ENCODE data around the gene NOSIP.

Gene NOSIP

GRCh38 chr19:49595819-49596404 lies 15.6 kb upstream of the NOSIP start:
- in situ Hi-C loops (cut with HindIII; ENCODE audit: low sequenced_read_pairs) = no loop called here

DNA sequence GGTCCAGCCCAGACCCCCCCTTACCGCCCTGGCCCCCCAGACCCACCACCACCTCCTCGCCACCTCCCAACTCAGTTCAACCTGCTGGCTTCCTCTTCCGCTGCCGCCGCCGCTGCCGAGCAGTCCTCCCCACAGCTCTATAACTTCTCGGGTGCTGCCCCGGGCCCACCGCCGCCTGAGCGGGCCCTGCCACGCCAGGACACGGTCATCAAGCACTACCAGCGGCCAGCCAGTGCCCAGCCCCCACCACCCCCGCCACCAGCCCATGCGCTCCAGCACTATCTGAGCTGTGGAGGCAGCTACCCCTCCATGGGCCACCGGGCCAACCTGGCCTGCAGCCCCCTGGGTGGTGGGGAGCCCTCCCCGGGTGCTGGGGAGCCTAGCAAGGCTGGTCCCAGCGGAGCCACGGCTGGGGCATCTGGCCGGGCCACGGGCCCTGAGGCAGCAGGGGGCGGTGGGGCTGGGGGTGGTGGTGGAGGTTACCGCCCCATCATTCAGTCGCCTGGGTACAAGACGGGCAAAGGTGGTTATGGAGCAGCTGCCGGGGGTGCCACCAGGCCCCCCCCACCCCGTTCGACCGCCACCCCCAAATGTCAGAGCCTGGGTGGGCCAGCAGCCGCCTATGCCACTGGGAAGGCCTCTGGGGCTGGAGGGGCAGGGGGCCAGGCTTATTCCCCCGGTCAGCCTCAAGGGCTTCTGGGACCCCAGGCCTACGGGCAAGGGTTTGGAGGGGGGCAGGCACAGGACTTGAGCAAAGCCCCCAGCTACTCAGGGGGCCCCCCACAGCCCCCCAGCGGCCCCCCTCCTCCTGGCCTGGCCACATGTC lies 14.8 kb upstream of the NOSIP start:
- in situ Hi-C loops (cut with HindIII; ENCODE audit: low sequenced_read_pairs) = no loop called here

DNA sequence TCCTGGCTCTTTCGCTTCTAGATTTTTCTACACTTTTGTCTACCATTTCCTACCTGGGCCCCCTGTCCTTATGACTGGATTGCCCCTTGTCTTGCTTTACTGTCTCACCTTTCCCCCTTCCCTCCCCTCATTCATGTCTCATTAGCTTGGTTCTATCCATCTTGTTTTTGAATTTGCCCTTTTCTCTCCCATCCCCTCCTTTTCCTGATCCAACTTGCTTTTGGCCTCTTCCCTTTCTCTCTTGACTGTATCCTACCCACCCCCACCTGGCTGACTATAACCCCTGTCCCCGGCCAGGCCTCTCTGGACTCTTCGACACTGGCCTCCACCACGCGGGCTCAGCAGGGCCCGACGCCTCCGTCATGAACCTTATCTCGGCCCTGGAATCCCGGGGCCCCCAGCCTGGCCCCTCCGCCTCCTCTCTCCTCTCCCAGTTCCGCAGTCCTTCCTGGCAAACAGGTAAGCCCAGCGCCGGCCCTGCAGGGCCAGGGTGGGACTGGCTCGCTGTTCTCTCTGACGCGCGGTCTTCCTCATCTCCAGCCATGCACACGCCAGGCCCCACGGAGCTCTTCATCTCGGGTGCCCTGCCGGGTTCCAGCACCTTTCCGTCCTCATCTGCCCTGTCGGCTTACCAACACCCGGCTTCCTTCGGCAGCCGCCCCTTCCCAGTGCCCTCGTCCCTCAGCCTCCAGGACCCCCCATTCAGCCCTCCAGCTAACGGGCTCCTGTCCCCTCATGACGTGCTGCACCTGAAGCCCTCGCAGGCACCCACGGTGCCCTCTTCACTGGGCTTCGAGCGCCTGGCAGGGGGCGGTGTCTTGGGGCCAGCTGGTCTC lies 14.0 kb upstream of the NOSIP start:
- in situ Hi-C loops (cut with HindIII; ENCODE audit: low sequenced_read_pairs) = no loop called here

DNA sequence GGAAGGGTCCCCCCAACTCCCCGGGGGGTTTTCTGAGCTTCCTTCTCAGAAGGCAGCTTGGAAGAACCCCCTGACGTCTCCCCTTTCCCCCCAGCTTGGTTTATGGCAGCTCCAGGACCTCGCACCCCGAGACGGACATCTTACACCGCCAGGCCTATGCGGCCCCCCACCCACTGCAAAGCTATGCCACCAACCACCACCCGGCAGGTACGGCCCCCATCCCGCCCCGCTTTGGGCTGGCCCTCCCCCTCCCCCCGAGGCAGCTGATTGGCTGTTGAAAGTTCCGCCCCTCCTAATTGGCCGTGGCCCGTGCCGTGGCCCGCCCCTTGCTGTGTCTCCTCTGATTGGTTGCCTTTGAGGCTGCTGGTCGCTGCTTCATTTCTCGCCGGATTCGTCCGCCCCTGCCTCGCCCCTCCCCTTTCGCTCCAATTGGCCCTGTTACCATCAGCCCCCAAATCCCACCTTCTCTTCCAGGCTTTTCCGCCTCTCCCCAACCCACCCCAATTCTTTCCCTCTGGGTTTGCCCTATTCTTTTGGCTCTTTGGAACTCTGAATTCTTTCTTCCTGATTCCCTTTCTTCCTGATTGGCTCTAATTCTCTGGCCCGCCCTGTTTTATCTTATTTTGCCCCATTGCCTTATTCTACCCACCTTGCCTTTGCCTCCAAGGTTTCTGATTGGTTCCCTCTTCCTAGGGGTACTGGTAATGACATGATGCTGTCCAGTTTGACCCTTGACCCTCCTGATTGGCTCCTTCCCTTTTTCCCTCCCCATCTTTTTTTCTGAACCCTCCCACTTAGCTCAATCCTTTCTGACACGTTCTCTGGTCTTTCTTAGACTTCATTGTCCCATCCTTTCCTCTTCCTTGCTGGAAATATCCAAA lies 13.1 kb upstream of the NOSIP start:
- in situ Hi-C loops (cut with HindIII; ENCODE audit: low sequenced_read_pairs) = no loop called here

DNA sequence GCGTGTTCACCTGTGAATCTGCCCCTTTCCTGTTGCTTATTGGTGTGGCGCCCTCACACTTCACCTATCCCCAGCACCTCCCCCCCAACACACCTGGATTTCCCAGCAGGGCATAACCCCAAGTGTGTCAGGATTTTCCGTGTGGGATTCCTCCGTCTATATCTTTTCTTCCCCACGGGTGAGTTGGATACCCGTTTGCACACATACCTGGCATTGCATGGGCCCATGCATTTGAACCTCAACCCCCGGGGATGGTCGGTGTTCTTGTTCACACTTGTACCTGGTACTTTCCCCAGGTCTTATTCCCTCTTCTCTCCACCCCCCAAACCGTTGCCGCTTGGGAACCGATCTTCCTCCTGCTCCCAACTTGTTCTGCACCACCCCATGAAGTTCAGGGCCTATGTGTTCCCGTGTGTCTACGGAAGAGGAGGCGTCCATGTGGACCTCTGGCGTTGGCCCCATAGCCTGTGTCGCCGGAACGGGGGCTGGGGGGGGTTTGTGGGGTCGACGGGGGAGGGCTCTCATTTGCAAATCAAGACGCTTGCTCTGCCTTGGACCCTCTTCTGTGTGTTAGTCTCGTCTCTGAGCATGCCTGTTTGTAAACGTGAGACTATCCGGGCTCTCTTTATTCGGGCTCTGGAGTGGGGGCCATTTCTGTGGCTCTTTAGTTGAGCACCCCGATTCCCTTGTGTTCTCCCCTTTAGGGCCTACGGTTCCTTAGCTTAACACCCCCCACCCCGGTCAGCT lies 12.3 kb upstream of the NOSIP start:
- in situ Hi-C loops (cut with HindIII; ENCODE audit: low sequenced_read_pairs) = no loop called here

GRCh38 chr19:49591731-49592485 lies 11.6 kb upstream of the NOSIP start:
- in situ Hi-C loops (cut with HindIII; ENCODE audit: low sequenced_read_pairs) = no loop called here

DNA sequence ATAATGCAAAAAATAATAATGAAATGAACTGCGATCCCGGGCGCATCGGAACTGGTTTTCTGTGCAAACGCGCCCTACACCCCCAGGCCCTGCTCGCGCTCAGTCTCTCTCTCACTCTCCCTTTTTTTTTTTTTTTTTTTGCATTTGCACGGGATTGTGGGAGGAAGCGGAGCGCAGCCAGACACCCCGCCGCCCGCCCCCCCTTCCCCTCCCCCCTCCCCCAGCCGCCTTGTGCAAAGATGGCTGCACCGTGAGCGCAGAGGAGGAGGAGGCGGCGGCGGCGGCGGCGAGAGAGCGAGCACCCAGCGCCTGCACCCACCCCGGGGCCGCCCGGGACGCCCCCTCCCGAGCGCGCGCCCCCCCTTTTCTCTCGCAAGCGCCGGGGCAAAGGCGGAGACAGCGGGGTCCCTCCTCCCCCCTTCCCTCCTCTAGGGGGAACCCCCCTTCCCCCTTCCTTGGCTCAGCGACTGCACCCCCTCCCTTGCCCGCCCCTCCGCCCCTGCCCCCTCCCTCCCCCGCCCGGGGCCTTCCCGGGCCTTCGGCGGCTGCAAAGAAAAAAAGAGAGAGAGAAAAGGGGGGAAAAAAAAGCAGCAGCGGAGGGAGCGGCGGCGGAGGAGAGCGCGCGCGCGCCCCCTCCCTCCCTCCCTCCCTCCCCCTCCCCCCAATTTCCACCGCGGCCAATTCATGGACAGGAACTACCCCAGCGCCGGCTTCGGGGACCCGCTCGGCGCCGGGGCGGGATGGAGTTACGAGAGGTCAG lies 10.8 kb upstream of the NOSIP start, which contains the start of gene PRR12:
Gene PRR12, plus strand, starts transcription at position 212 of the 760 bp plus-strand sequence. Its CDS starts 473 bp downstream, at position 685.
- in situ Hi-C loops (cut with HindIII; ENCODE audit: low sequenced_read_pairs) = no loop called here

DNA sequence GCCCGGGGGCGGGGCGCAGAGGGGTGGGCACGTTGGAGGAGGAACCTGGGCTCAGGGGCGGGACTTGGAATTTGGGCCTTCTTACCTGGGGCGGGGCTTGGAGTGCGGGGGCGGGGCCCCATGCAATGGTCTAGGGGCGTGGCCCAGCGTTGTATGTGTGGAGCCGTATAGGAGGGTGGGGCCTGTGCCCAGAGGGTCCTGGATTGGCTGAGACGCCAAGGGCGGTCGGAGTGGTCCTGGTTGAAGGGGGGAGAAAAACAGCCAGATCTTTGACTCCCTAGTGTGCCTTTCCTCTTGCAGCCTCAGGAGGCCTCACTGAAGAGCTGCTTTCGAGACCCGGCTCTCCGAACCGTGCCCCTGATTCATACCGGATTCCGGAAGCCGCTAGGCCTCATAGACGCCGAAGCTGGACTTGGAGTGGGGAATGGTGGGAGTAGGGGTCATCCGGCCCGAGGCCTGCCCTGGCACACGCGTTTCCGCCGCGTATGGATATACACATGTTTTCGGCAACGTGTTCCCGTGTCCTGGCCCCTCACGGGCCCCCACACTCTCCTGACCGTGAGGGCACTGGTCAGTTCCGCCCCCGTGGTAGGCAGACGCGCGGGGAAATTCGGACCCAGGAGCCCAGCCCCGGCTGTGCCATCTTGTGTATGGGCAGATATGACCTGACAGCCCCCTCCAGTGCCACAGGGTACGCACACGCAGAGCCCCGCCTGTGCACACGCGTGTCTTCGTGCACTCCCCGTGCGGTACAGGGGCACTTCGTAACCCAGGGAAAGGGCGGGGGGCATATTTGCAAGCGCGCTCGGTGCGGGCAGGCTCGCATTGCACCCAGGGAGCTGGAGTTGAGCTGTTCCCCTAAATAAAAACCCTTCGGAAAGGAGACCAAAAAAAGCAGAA lies 10.0 kb upstream of the NOSIP start:
- in situ Hi-C loops (cut with HindIII; ENCODE audit: low sequenced_read_pairs) = no loop called here

GRCh38 chr19:49589502-49589905 lies 9.1 kb upstream of the NOSIP start:
- in situ Hi-C loops (cut with HindIII; ENCODE audit: low sequenced_read_pairs) = no loop called here

- in situ Hi-C loops (cut with HindIII; ENCODE audit: low sequenced_read_pairs) = no loop called here
These were observed 8.2 kb upstream of the NOSIP start for GRCh38 chr19:49588365-49589122.

DNA sequence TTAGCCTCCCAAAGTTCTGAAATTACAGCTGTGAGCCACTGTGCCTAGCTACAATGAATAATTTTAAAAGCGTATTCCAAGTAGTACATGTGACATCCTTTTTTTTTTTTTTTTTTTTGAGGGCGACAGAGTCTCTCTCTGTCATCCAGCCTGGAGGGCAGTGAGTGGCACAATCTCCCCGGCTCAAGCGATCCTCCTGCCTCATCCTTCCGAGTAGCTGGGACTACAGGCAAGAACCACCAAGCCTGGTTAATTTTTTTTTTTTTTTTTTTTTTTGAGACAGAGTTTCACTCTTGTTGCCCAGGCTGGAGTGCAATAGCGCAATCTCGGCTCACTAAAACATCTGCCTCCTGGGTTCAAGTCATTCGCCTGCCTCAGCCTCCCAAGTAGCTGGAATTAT lies 6.9 kb upstream of the NOSIP start:
- in situ Hi-C loops (cut with HindIII; ENCODE audit: low sequenced_read_pairs) = no loop called here

GRCh38 chr19:49585023-49585422 lies 4.7 kb upstream of the NOSIP start:
- in situ Hi-C loops (cut with HindIII; ENCODE audit: low sequenced_read_pairs) = no loop called here

GRCh38 chr19:49583239-49583638 lies 2.9 kb upstream of the NOSIP start:
- in situ Hi-C loops (cut with HindIII; ENCODE audit: low sequenced_read_pairs) = no loop called here

DNA sequence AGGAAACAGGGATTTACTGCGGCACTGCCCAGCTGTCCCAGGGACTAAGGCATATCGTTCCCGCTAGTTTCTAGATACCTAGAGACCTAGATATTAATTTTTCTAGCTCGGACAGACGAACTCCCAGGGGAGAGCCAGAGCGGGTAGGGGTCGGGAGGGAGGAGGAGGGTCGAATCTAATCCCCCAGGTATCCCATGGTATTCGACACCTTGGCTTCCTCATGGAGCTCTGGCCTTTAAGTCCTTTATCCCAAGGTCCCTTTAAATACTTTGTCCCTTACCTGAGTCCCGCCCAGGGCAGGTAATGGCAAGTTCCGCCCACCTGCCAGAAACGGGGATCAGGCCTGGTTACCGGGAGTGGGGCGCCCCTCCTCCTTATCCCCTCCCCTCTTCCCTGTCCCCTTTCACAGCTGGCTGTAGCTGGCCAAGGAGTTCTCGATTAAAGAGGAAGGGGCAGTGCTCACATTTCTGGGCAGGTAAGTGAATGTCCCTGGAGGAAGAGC lies 702 bp upstream of the NOSIP start, which contains the start of gene PRRG2:
Gene PRRG2, plus strand, starts transcription at position 310 of the 502 bp plus-strand sequence. CDS start 1,904 bp downstream, outside the sequence.
- in situ Hi-C loops (cut with HindIII; ENCODE audit: low sequenced_read_pairs) = no loop called here

DNA sequence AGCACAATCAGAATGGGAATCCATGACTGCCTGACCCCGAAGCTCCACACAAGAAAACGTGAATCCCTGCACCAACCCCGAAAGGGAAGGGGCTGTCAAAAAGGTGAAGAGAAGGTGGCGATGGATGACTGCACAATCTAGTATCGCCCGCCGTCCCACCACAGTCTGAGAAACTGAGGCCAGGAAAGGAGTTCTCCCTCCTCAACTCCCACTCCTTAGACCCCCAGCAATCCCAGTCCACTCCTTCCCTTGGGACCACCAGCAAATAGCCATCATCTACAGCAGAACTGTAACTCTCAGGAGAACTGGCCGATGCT lies 451 bp downstream of the NOSIP start:
- in situ Hi-C loops (cut with HindIII; ENCODE audit: low sequenced_read_pairs) = no loop called here

- in situ Hi-C loops (cut with HindIII; ENCODE audit: low sequenced_read_pairs) = no loop called here
These were observed 1.2 kb downstream of the NOSIP start for GRCh38 chr19:49579193-49579592.
